CD4-positive, alpha-beta T cell (primary cell): ENCODE results near the gene TBPL2. TPM values are rescaled to one million over a fixed set of nuclear protein-coding genes. Genes with fewer than 3 reads are reported as not detected.
A peak's percentile ranks its signal among the peaks of the same experiment; 100 is the strongest.

ENCODE experiments used
- ATAC-seq: fragments of 200-7000 bp; cut with Tn5 transposase; one replicate; pipeline ENCODE4 v1.10.0; 2022; ENCODE audit warnings: mild to moderate bottlenecking; ENCODE audit not compliant: poor library complexity
- CTCF ChIA-PET: fragments of 350-600 bp; sonication (Branson Sonifier 250); formaldehyde crosslinking; loops from one replicate; lab custom pipeline; 2021; ENCODE audit warnings: antibody characterized with exemption, inconsistent platforms; lab: Charles Lee
- POLR2A ChIA-PET: fragments of 350-600 bp; sonication (Branson Sonifier 250); formaldehyde crosslinking; loops from one replicate; lab custom pipeline; 2021; ENCODE audit warnings: antibody characterized with exemption, inconsistent platforms; lab: Charles Lee
- DNase-seq, 14 experiments: peaks; one replicate each; pipeline ENCODE4 v3.0.0-alpha.2; 2013 to 2020; ENCODE audit warnings: mixed read lengths in 2 of 14
- H3K27ac ChIP-seq, 2 donors: one replicate each; pipeline versions ENCODE4 v1.5.1 to v1.7.0; 2013; ENCODE audit warnings: low read length in 2 of 2, low read depth in 1 of 2, mild to moderate bottlenecking in 1 of 2
- H3K27me3 ChIP-seq, 2 experiments: 1 replicate in 1 of 2; 2 replicates in 1 of 2; pipeline versions ENCODE4 v1.6.1 to v1.7.0; 2013; ENCODE audit warnings: low read length in 2 of 2, control low read depth in 1 of 2, mild to moderate bottlenecking in 1 of 2, moderate library complexity in 1 of 2; ENCODE audit not compliant: insufficient read depth in 2 of 2, control insufficient read depth in 1 of 2
- H3K36me3 ChIP-seq: one replicate; pipeline ENCODE4 v1.6.1; 2013; ENCODE audit warnings: low read length, control low read depth; ENCODE audit not compliant: insufficient read depth
- H3K4me1 ChIP-seq: one replicate; pipeline ENCODE4 v1.6.1; 2013; ENCODE audit warnings: low read length, control low read depth; ENCODE audit not compliant: insufficient read depth
- H3K4me3 ChIP-seq: one replicate; pipeline ENCODE4 v1.5.1; 2013; ENCODE audit warnings: mild to moderate bottlenecking, low read length, moderate library complexity
- H3K9me3 ChIP-seq, 2 experiments: 1 replicate in 1 of 2; 2 replicates in 1 of 2; pipeline versions ENCODE4 v1.6.1 to v1.7.0; 2013; ENCODE audit warnings: low read length in 2 of 2, mild to moderate bottlenecking in 2 of 2, control low read depth in 1 of 2, moderate library complexity in 1 of 2; ENCODE audit not compliant: control insufficient read depth in 1 of 2, insufficient read depth in 1 of 2
- H3K27ac Mint-ChIP-seq: one replicate; pipeline ENCODE4 v1.8.0; 2020; ENCODE audit warnings: mixed read lengths
- H3K27me3 Mint-ChIP-seq: one replicate; pipeline ENCODE4 v1.8.0; 2021; ENCODE audit warnings: mixed read lengths
- H3K36me3 Mint-ChIP-seq: one replicate; pipeline ENCODE4 v1.8.0; 2021; ENCODE audit warnings: low read depth, mixed read lengths
- H3K4me1 Mint-ChIP-seq: one replicate; pipeline ENCODE4 v1.8.0; 2021; ENCODE audit warnings: low read depth, mixed read lengths
- H3K4me3 Mint-ChIP-seq: one replicate; pipeline ENCODE4 v1.8.0; 2020; ENCODE audit warnings: mild to moderate bottlenecking, mixed read lengths
- H3K9me3 Mint-ChIP-seq: one replicate; pipeline ENCODE4 v1.8.0; 2020; ENCODE audit warnings: mixed read lengths
- CTCF ChIP-seq: fragments of 200-600 bp; IDR thresholded peaks from one replicate; pipeline ENCODE4 v1.8.0; 2022; ENCODE audit warnings: antibody characterized with exemption, mild to moderate bottlenecking
- intact Hi-C, 2 experiments: fragments of 100-400 bp; cut with DNase I in 1 of 2; cut with micrococcal nuclease in 1 of 2; formaldehyde crosslinking; loops; one replicate each; pipeline versions ENCODE4 v1.15.1 to v1.9.0; 2023 to 2025; cut with DNase I, micrococcal nuclease
- total RNA-seq, 174 experiments: library from RNA in 2 of 174; stranded (reverse) in 2 of 174; gene quantifications; one replicate each; pipeline ENCODE4 v1.2.3 and lab custom pipeline; 2021 to 2026

TBPL2 gene
- total RNA-seq, 2 experiments from 2014 or later, result not detected

GRCh38 chr14:55438066-55438683 lies 2.2 kb downstream of the TBPL2 start:
- no peaks in the 10 kb centered on the region for H3K9me3 Mint-ChIP-seq
- Histone ChIP-seq H3K4me3 (no peak overlapping the region), H3K27ac (no peak overlapping the region), H3K36me3 (no peaks in the 10 kb centered on the region), H3K27me3 (peaks cover 0 to 2% of the 10 kb centered on the region in 2 experiments), H3K9me3 (peaks cover 0 to 9% of the 10 kb centered on the region in 2 experiments), H3K4me1 (peaks cover 20% of the 10 kb centered on the region)
- no peak overlapping the region for H3K27ac Mint-ChIP-seq
- ATAC-seq, result no peak
- no peaks in the 10 kb centered on the region for H3K27me3 Mint-ChIP-seq
- TF ChIP-seq CTCF, result no peak
- H3K4me3 Mint-ChIP-seq, result no peak overlapping the region
- CTCF ChIA-PET, result interaction anchor here (0.7 to 1.5 kb wide), 3 partner anchors 8 to 14 kb away, joined by 3 read pairs; no protein-coding TSS in a partner anchor
- intact Hi-C loops, result loop anchor here in 1 of 2 experiments (10.0 kb wide), 1 partner anchor 1137 kb away; the partner anchor contains the start of gene TMEM260
- peak in 3 of 14 experiments; percentile 23 to 37 (median 34) for DNase-seq
- H3K4me1 Mint-ChIP-seq, result peaks cover 25% of the 10 kb centered on the region
- H3K36me3 Mint-ChIP-seq, result no peaks in the 10 kb centered on the region
- POLR2A ChIA-PET, result no interaction called here

- Mint-ChIP-seq H3K4me3 (no peak overlapping the region), H3K9me3 (no peaks in the 10 kb centered on the region), H3K4me1 (peaks cover 34% of the 10 kb centered on the region), H3K36me3 (no peaks in the 10 kb centered on the region), H3K27me3 (no peaks in the 10 kb centered on the region), H3K27ac (no peak overlapping the region)
- Histone ChIP-seq H3K4me3 (no peak overlapping the region), H3K4me1 (peaks cover 23% of the 10 kb centered on the region), H3K27me3 (peaks cover 0 to 2% of the 10 kb centered on the region in 2 experiments), H3K9me3 (peaks cover 0 to 9% of the 10 kb centered on the region in 2 experiments), H3K27ac (no peak overlapping the region), H3K36me3 (no peaks in the 10 kb centered on the region)
- POLR2A ChIA-PET, result no interaction called here
- no peak for DNase-seq
- TF ChIP-seq CTCF, result no peak
- CTCF ChIA-PET, result interaction anchor here (0.9 kb wide), 1 partner anchor 191 kb away, joined by 3 read pairs; no protein-coding TSS in a partner anchor
- no peak for ATAC-seq
- intact Hi-C loops, result loop anchor here in 1 of 2 experiments (10.0 kb wide), 1 partner anchor 1138 kb away; the partner anchor contains the start of gene TMEM260
Observed at GRCh38 chr14:55436931-55437330, 3.5 kb downstream of the TBPL2 start.

- ChIA-PET POLR2A (no interaction called here), CTCF (interaction anchor here (0.9 to 2.3 kb wide), 2 partner anchors 10 to 191 kb away, joined by 3 to 7 read pairs; no protein-coding TSS in a partner anchor)
- Mint-ChIP-seq H3K4me1 (peaks cover 34% of the 10 kb centered on the region), H3K27me3 (no peaks in the 10 kb centered on the region), H3K27ac (no peak overlapping the region), H3K9me3 (no peaks in the 10 kb centered on the region), H3K36me3 (no peaks in the 10 kb centered on the region), H3K4me3 (no peak overlapping the region)
- ATAC-seq, result no peak
- peaks cover 23% of the 10 kb centered on the region for H3K4me1 ChIP-seq
- no peaks in the 10 kb centered on the region for H3K36me3 ChIP-seq
- intact Hi-C loops, result loop anchor here in 1 of 2 experiments (10.0 kb wide), 1 partner anchor 1138 kb away; the partner anchor contains the start of gene TMEM260
- no peak overlapping the region for H3K27ac ChIP-seq
- H3K4me3 ChIP-seq, result no peak overlapping the region
- no peak for TF ChIP-seq CTCF
- DNase-seq, result no peak
- H3K27me3 ChIP-seq, result peaks cover 0 to 2% of the 10 kb centered on the region in 2 experiments
- H3K9me3 ChIP-seq, result peaks cover 0 to 9% of the 10 kb centered on the region in 2 experiments
Observed at GRCh38 chr14:55436519-55436918, 3.9 kb downstream of the TBPL2 start.
